H9 (cell line): Measurements from ENCODE around the gene CDK14. TPM values are rescaled to one million over a fixed set of nuclear protein-coding genes. Genes with fewer than 3 reads are reported as not detected.

Source experiments
- DNase-seq: peaks from one replicate; pipeline ENCODE4 v3.0.0-alpha.2; 2017
- H2AFZ ChIP-seq: one replicate; pipeline ENCODE4 v1.6.1; 2013; ENCODE audit warnings: mild to moderate bottlenecking, low read length, control low read depth, moderate library complexity
- H2AK5ac ChIP-seq: 2 replicates; pipeline ENCODE4 v1.6.1; 2013; ENCODE audit warnings: low read length, control low read depth, mixed read lengths; ENCODE audit not compliant: insufficient read length
- H2BK120ac ChIP-seq: one replicate; pipeline ENCODE4 v1.6.1; 2013; ENCODE audit warnings: low read depth, mild to moderate bottlenecking, low read length, control low read depth, inconsistent platforms; ENCODE audit not compliant: poor library complexity, severe bottlenecking
- H2BK12ac ChIP-seq: 2 replicates; pipeline ENCODE4 v1.6.1; 2013; ENCODE audit warnings: low read length, control low read depth, mixed read lengths, low read depth; ENCODE audit not compliant: insufficient read length
- H2BK15ac ChIP-seq: 2 replicates; pipeline ENCODE4 v1.6.1; 2013; ENCODE audit warnings: low read depth, low read length, control low read depth
- H2BK20ac ChIP-seq: one replicate; pipeline ENCODE4 v1.6.1; 2013; ENCODE audit warnings: low read depth, mild to moderate bottlenecking, low read length, control low read depth, inconsistent platforms; ENCODE audit not compliant: poor library complexity, severe bottlenecking
- H2BK5ac ChIP-seq: 2 replicates; pipeline ENCODE4 v1.6.1; 2013; ENCODE audit warnings: low read length, control low read depth, mixed read lengths; ENCODE audit not compliant: insufficient read length
- H3K14ac ChIP-seq: 2 replicates; pipeline ENCODE4 v1.6.1; 2013; ENCODE audit warnings: low read length, control low read depth; ENCODE audit not compliant: insufficient read depth
- H3K18ac ChIP-seq: 2 replicates; pipeline ENCODE4 v1.6.1; 2013; ENCODE audit warnings: low read depth, mild to moderate bottlenecking, mixed read lengths, low read length, control low read depth; ENCODE audit not compliant: insufficient read length
- H3K23ac ChIP-seq: 2 replicates; pipeline ENCODE4 v1.6.1; 2013; ENCODE audit warnings: low read length, control low read depth, mixed read lengths, low read depth; ENCODE audit not compliant: insufficient read length
- H3K23me2 ChIP-seq: 2 replicates; pipeline ENCODE4 v1.6.1; 2013; ENCODE audit warnings: low read depth, mild to moderate bottlenecking, mixed read lengths, low read length, control low read depth; ENCODE audit not compliant: insufficient read length, poor library complexity, severe bottlenecking
- H3K27ac ChIP-seq: 2 replicates; pipeline ENCODE4 v1.5.1; 2013; ENCODE audit warnings: low read length, control low read depth, mixed read lengths, low read depth; ENCODE audit not compliant: insufficient read length
- H3K27me3 ChIP-seq: 2 replicates; pipeline ENCODE4 v1.6.1; 2013; ENCODE audit warnings: low read length, control low read depth, inconsistent platforms; ENCODE audit not compliant: insufficient read depth
- H3K4ac ChIP-seq: 2 replicates; pipeline ENCODE4 v1.6.1; 2013; ENCODE audit warnings: low read depth, mild to moderate bottlenecking, control low read depth, inconsistent platforms, low read length, moderate library complexity
- H3K4me1 ChIP-seq: 2 replicates; pipeline ENCODE4 v1.6.1; 2013; ENCODE audit warnings: low read length, control low read depth, inconsistent platforms; ENCODE audit not compliant: insufficient read depth
- H3K4me2 ChIP-seq: 2 replicates; pipeline ENCODE4 v1.6.1; 2013; ENCODE audit warnings: low read length, control low read depth, mixed read lengths; ENCODE audit not compliant: insufficient read length, insufficient read depth
- H3K56ac ChIP-seq: 2 replicates; pipeline ENCODE4 v1.6.1; 2013; ENCODE audit warnings: low read depth, mild to moderate bottlenecking, mixed read lengths, low read length, control low read depth; ENCODE audit not compliant: insufficient read length
- H3K79me1 ChIP-seq: 2 replicates; pipeline ENCODE4 v1.6.1; 2013; ENCODE audit warnings: low read depth, mild to moderate bottlenecking, moderate library complexity, low read length, control low read depth, inconsistent platforms; ENCODE audit not compliant: insufficient read depth, poor library complexity, severe bottlenecking
- H3K79me2 ChIP-seq: 2 replicates; pipeline ENCODE4 v1.6.1; 2013; ENCODE audit warnings: low read length, control low read depth, inconsistent platforms; ENCODE audit not compliant: insufficient read depth
- H3K9ac ChIP-seq: 2 replicates; pipeline ENCODE4 v1.6.1; 2013; ENCODE audit warnings: low read length, control low read depth, mixed read lengths; ENCODE audit not compliant: insufficient read length; ENCODE audit errors: extremely low read depth
- H3K9me3 ChIP-seq: one replicate; pipeline ENCODE4 v1.6.1; 2013; ENCODE audit warnings: low read depth, low read length, inconsistent platforms; ENCODE audit not compliant: control insufficient read depth
- H3T11ph ChIP-seq: one replicate; pipeline ENCODE4 v1.6.1; 2013; ENCODE audit warnings: mild to moderate bottlenecking, low read length, control low read depth, inconsistent platforms
- H4K20me1 ChIP-seq: one replicate; pipeline ENCODE4 v1.6.1; 2013; ENCODE audit not compliant: control insufficient read depth, insufficient read length, insufficient read depth
- H4K5ac ChIP-seq: 2 replicates; pipeline ENCODE4 v1.6.1; 2013; ENCODE audit warnings: low read depth, mild to moderate bottlenecking, mixed read lengths, low read length, control low read depth; ENCODE audit not compliant: insufficient read length
- H4K8ac ChIP-seq: replicated peaks from 2 replicates; pipeline ENCODE4 v1.6.1; 2013; ENCODE audit warnings: low read length, control low read depth, mixed read lengths, low read depth; ENCODE audit not compliant: insufficient read length
- H4K91ac ChIP-seq: 2 replicates; pipeline ENCODE4 v1.6.1; 2013; ENCODE audit warnings: low read depth, mild to moderate bottlenecking, moderate library complexity, mixed read lengths, low read length, control low read depth; ENCODE audit not compliant: insufficient read length
- H3K27ac Mint-ChIP-seq, 3 experiments: 2 replicates in 2 of 3; 3 replicates in 1 of 3; pipeline ENCODE4 v1.8.0; 2020 to 2021; ENCODE audit warnings: mixed read lengths in 3 of 3, mild to moderate bottlenecking in 1 of 3, moderate library complexity in 1 of 3
- H3K27me3 Mint-ChIP-seq: 2 replicates; pipeline ENCODE4 v1.8.0; 2021; ENCODE audit warnings: low read depth, mild to moderate bottlenecking, moderate library complexity, mixed read lengths
- H3K36me3 Mint-ChIP-seq, 3 experiments: 2 replicates in 2 of 3; 3 replicates in 1 of 3; pipeline ENCODE4 v1.8.0; 2020 to 2021; ENCODE audit warnings: low read depth in 3 of 3, mixed read lengths in 3 of 3; ENCODE audit not compliant: insufficient read depth in 1 of 3
- H3K4me1 Mint-ChIP-seq, 2 experiments: 2 replicates each; pipeline ENCODE4 v1.8.0; 2020; ENCODE audit warnings: mixed read lengths in 2 of 2
- H3K4me3 Mint-ChIP-seq, 2 experiments: 2 replicates in 1 of 2; 3 replicates in 1 of 2; pipeline ENCODE4 v1.8.0; 2020 to 2021; ENCODE audit warnings: mild to moderate bottlenecking in 2 of 2, mixed read lengths in 2 of 2, moderate library complexity in 1 of 2
- H3K9me3 Mint-ChIP-seq, 2 experiments: 2 replicates in 1 of 2; 3 replicates in 1 of 2; pipeline ENCODE4 v1.8.0; 2020; ENCODE audit warnings: mild to moderate bottlenecking in 2 of 2, mixed read lengths in 2 of 2, moderate library complexity in 1 of 2
- CTCF ChIP-seq: fragments of 200-600 bp; sonication (generic); conservative IDR thresholded peaks from 3 replicates; pipeline ENCODE4 v1.8.0; 2021; ENCODE audit warnings: antibody characterized with exemption, mild to moderate bottlenecking
- WGBS: extraction: QIAGEN DNeasy Blood & Tissue Kit; methylation state at CpG from one replicate; pipeline ENCODE4 v1.1.7; 2013; ENCODE audit warnings: missing lambda C conversion rate, low lambda C conversion rate, mixed read lengths; ENCODE audit not compliant: insufficient read length; ENCODE audit errors: extremely low coverage; 5-methylcytosine and 5-hydroxymethylcytosine counted together
- total RNA-seq: library from RNA; stranded (reverse); gene quantifications from 2 replicates; pipeline ENCODE4 v1.2.1, GENCODE V29; 2021

Gene CDK14
- total RNA-seq, 1 experiment from 2014 or later = 23.9 TPM

DNA sequence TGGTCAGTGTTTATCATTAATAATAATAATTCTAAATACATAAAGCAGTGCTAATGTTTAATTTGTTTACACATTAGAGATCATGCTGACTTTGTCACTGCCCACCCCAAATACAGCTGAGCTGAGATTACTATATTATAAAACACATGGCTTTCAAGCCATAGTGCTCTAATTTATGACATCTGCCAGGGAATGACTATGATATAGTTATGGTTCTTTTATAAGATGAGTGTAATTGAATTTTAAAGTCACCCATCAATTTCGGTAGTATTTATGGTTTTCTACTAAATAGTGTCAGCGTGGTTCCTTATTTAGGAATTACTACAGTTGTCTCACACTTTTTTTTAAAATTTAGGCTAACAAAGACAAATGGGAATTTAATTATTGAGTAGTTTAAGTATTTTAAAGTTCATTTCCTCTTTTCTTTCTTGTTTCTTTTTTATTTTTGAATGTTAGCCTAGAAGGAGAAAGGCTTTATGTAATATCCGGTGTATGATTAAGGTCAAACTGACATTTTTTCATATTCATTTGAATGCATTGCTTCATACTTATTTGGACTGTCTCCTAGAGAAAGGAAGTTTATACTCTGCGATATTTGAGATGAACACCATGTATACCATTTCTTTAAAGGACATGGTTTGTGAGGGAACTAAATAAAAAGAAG lies 3.9 kb downstream of the CDK14 start:
- H3K4me2 ChIP-seq = no peak overlapping the region
- H3K27ac ChIP-seq = no peak overlapping the region
- peaks cover 18% of the 10 kb centered on the region for H3K23me2 ChIP-seq
- Mint-ChIP-seq H3K9me3 (no peaks in the 10 kb centered on the region), H3K36me3 (peaks cover 0 to 3% (median 0%) of the 10 kb centered on the region in 3 experiments; a peak in 1 of 7 replicates), H3K27ac (no peak overlapping the region; a peak in 1 of 7 replicates), H3K27me3 (peaks cover 3% of the 10 kb centered on the region; the same call in 1 of the 2 replicates), H3K4me1 (peaks cover 27 to 31% of the 10 kb centered on the region in 2 experiments), H3K4me3 (no peak overlapping the region)
- H4K5ac ChIP-seq = no peak overlapping the region
- no peak overlapping the region for H3K9ac ChIP-seq
- no peak overlapping the region for H2BK20ac ChIP-seq
- no CpG with 5 or more reads among the region's 4 CpGs for WGBS
- no peak overlapping the region for H3T11ph ChIP-seq
- H2BK15ac ChIP-seq = no peak overlapping the region
- no peaks in the 10 kb centered on the region for H3K79me1 ChIP-seq
- H2BK120ac ChIP-seq = no peak overlapping the region
- no peak overlapping the region for H4K8ac ChIP-seq
- no peak overlapping the region for H3K23ac ChIP-seq
- H2AK5ac ChIP-seq = no peak overlapping the region
- TF ChIP-seq CTCF = no peak
- H2BK12ac ChIP-seq = no peak overlapping the region
- no peak for DNase-seq
- H2BK5ac ChIP-seq = no peak overlapping the region
- no peaks in the 10 kb centered on the region for H3K9me3 ChIP-seq
- H3K4ac ChIP-seq = no peak overlapping the region
- H3K27me3 ChIP-seq = no peaks in the 10 kb centered on the region
- H2AFZ ChIP-seq = no peak overlapping the region
- H3K14ac ChIP-seq = no peak overlapping the region
- H3K18ac ChIP-seq = no peak overlapping the region
- H3K4me1 ChIP-seq = no peaks in the 10 kb centered on the region; the same call in 1 of the 2 replicates
- no peak overlapping the region for H4K91ac ChIP-seq
- H3K79me2 ChIP-seq = peaks cover 20% of the 10 kb centered on the region; the same call in 1 of the 2 replicates
- H3K56ac ChIP-seq = no peak overlapping the region
- no peaks in the 10 kb centered on the region for H4K20me1 ChIP-seq
